Osteocyte (in vitro differentiated cells): ENCODE data around the gene KERA. TPM values are rescaled to one million over a fixed set of nuclear protein-coding genes. Genes with fewer than 3 reads are reported as not detected.

Experiments
- DNase-seq: peaks from one replicate; pipeline ENCODE4 v3.0.0; 2021; ENCODE audit warnings: mixed read lengths; ENCODE audit not compliant: unreplicated experiment; ENCODE audit errors: extremely low spot score
- H3K27ac Mint-ChIP-seq: one replicate; pipeline ENCODE4 v1.8.0; 2021; ENCODE audit warnings: mild to moderate bottlenecking, mixed read lengths; ENCODE audit not compliant: unreplicated experiment
- H3K27me3 Mint-ChIP-seq: one replicate; pipeline ENCODE4 v1.8.0; 2021; ENCODE audit warnings: mixed read lengths; ENCODE audit not compliant: unreplicated experiment
- H3K36me3 Mint-ChIP-seq: one replicate; pipeline ENCODE4 v1.8.0; 2021; ENCODE audit warnings: mixed read lengths; ENCODE audit not compliant: unreplicated experiment
- H3K4me1 Mint-ChIP-seq: one replicate; pipeline ENCODE4 v1.8.0; 2021; ENCODE audit warnings: mixed read lengths; ENCODE audit not compliant: unreplicated experiment
- H3K4me3 Mint-ChIP-seq: one replicate; pipeline ENCODE4 v1.8.0; 2021; ENCODE audit warnings: mild to moderate bottlenecking, moderate library complexity, mixed read lengths; ENCODE audit not compliant: unreplicated experiment
- H3K9me3 Mint-ChIP-seq: one replicate; pipeline ENCODE4 v1.8.0; 2021; ENCODE audit warnings: mixed read lengths; ENCODE audit not compliant: unreplicated experiment
- total RNA-seq: library from RNA; stranded (reverse); gene quantifications from 2 replicates; pipeline ENCODE4 v1.2.1, GENCODE V29; 2021
- TF ChIP-seq, protein P1 (sequence below): fragments of 200-600 bp; sonication (generic); IDR thresholded peaks from 2 replicates; pipeline ENCODE4 v1.5.0; 2021; ENCODE audit warnings: antibody characterized with exemption, mild to moderate bottlenecking, moderate library complexity

KERA gene
- total RNA-seq, 1 donor from 2014 or later = not detected

DNA sequence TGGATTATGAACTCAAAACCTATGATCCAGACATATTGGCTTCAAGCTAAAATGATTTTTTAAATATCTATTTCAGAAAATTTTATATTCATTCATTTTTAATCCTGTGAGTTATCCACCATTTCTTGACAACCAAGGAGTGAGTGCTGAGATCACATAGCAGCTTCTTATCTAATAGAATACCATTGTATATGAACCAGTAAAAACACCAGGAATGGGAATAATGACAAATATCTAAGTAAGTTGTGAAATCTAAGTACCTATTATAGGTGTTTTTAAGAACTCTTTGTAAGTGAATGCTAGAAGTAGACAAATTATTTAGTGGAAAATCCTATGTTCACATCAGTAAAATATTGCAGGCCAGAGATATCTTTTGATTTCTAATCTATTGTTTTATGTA is 45.3 kb upstream of the KERA start:
- TF ChIP-seq, protein P1, sequence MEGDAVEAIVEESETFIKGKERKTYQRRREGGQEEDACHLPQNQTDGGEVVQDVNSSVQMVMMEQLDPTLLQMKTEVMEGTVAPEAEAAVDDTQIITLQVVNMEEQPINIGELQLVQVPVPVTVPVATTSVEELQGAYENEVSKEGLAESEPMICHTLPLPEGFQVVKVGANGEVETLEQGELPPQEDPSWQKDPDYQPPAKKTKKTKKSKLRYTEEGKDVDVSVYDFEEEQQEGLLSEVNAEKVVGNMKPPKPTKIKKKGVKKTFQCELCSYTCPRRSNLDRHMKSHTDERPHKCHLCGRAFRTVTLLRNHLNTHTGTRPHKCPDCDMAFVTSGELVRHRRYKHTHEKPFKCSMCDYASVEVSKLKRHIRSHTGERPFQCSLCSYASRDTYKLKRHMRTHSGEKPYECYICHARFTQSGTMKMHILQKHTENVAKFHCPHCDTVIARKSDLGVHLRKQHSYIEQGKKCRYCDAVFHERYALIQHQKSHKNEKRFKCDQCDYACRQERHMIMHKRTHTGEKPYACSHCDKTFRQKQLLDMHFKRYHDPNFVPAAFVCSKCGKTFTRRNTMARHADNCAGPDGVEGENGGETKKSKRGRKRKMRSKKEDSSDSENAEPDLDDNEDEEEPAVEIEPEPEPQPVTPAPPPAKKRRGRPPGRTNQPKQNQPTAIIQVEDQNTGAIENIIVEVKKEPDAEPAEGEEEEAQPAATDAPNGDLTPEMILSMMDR = no peak
- peaks cover 45% of the 10 kb centered on the region for H3K36me3 Mint-ChIP-seq
- no peaks in the 10 kb centered on the region for H3K27me3 Mint-ChIP-seq
- no peak overlapping the region for H3K27ac Mint-ChIP-seq
- no peak overlapping the region for H3K4me3 Mint-ChIP-seq
- DNase-seq = no peak
- H3K4me1 Mint-ChIP-seq = peaks cover 72% of the 10 kb centered on the region
- H3K9me3 Mint-ChIP-seq = peaks cover 13% of the 10 kb centered on the region

GRCh38 chr12:91100906-91101305 is 43.1 kb upstream of the KERA start:
- TF ChIP-seq, protein P1 = no peak
- Mint-ChIP-seq H3K9me3 (peaks cover 11% of the 10 kb centered on the region), H3K4me3 (no peak overlapping the region), H3K36me3 (peaks cover 29% of the 10 kb centered on the region), H3K27me3 (no peaks in the 10 kb centered on the region), H3K27ac (peak overlapping the region; percentile 54), H3K4me1 (peaks cover 52% of the 10 kb centered on the region)
- DNase-seq = no peak

DNA sequence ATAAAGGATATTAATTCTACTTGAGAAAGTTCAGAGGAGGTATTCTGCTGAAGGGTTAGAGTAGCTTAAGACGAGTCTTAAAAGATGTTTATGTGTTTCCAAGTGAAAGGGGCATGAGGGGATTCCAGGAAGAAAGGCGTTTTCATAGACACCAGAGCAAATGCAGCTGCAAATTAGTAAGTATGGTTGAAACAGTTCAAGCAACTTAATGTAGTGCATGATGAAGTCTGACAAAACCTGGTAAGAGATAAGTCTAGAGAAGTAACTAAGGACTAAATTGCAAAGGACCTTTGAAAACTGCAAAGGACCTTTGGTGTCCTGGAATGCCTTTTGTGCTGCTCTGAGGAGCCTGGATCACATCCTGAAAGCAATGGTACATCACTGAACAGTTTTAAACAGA is 42.0 kb upstream of the KERA start:
- H3K36me3 Mint-ChIP-seq = peaks cover 20% of the 10 kb centered on the region
- TF ChIP-seq, protein P1 = no peak
- peak overlapping the region; percentile 81 for H3K27ac Mint-ChIP-seq
- no peak overlapping the region for H3K4me3 Mint-ChIP-seq
- DNase-seq = no peak
- peaks cover 43% of the 10 kb centered on the region for H3K4me1 Mint-ChIP-seq
- peaks cover 5% of the 10 kb centered on the region for H3K9me3 Mint-ChIP-seq
- H3K27me3 Mint-ChIP-seq = no peaks in the 10 kb centered on the region

DNA sequence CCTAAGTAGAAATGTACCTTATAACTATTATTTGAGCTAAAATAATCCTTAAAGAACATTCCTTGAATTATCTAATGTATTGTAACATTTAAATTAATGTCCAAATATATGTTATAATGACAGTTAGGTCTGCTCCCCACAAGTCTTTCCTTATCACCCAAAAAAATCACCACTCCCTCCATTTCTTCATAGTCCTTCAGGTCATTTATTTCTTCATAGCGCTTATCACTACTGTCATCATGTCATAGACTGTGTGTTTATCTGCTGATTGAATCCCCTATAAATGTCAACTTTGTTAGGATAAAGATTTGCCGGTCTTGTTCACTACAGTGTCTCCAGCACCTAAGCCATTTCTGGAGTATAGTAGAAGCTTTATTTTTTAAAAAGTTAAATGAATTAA is 41.5 kb upstream of the KERA start:
- TF ChIP-seq, protein P1 = no peak
- Mint-ChIP-seq H3K4me3 (no peak overlapping the region), H3K9me3 (peaks cover 5% of the 10 kb centered on the region), H3K27me3 (no peaks in the 10 kb centered on the region), H3K27ac (peak overlapping the region; percentile 81), H3K4me1 (peaks cover 44% of the 10 kb centered on the region), H3K36me3 (peaks cover 16% of the 10 kb centered on the region)
- no peak for DNase-seq

DNA sequence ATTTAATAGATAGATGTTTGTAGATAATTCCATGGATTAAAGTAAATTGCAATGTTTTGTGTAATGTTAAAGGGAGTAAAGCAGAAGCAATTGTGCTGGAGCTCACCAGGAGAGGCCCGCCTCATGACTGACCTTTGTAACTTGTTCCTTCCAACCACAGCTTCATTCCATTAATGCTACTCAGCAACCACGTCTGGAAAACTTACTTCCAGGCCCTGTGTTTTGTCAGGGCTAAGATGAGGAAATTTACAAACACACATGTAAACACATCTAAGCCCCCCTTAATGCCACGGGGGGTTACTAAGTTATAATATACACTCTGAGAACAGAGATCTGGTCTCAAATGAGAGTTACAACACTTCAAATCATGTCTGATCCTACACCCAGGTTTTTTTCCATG is 41.1 kb upstream of the KERA start:
- no peak for DNase-seq

More for the DNA sequence above, 41.1 kb upstream of the KERA start:
- H3K36me3 Mint-ChIP-seq = peaks cover 12% of the 10 kb centered on the region
- peaks cover 47% of the 10 kb centered on the region for H3K4me1 Mint-ChIP-seq
- H3K27ac Mint-ChIP-seq = peak overlapping the region; percentile 81
- TF ChIP-seq, protein P1 = no peak
- no peak overlapping the region for H3K4me3 Mint-ChIP-seq
- H3K9me3 Mint-ChIP-seq = peaks cover 5% of the 10 kb centered on the region
- H3K27me3 Mint-ChIP-seq = no peaks in the 10 kb centered on the region
